Measurements from ENCODE around the gene USP17L12.
"Not testable (repeated sequence)": the region's sequence is repeated elsewhere in the genome, so short reads cannot be mapped to it uniquely, and the experiment has no call there.

The USP17L12 gene, protein sequence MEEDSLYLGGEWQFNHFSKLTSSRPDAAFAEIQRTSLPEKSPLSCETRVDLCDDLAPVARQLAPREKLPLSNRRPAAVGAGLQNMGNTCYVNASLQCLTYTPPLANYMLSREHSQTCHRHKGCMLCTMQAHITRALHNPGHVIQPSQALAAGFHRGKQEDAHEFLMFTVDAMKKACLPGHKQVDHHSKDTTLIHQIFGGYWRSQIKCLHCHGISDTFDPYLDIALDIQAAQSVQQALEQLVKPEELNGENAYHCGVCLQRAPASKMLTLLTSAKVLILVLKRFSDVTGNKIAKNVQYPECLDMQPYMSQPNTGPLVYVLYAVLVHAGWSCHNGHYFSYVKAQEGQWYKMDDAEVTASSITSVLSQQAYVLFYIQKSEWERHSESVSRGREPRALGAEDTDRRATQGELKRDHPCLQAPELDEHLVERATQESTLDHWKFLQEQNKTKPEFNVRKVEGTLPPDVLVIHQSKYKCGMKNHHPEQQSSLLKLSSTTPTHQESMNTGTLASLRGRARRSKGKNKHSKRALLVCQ

DNA sequence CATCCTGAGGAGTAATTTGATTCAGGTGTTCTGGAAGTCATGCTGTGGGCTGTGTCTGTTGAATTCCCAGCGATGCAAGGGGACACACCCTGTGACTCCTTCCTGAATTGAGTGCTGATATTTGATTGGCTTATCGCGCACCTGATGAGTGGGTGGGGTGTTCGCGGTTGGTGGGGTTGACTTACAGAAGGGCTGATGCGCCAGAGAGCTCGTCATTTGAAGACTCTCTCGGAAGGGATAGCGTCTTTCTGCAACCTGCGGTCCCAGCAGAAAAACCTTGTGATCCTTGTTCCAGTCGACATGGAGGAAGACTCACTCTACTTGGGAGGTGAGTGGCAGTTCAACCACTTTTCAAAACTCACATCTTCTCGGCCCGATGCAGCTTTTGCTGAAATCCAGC is at the start of gene USP17L12:
TSS of gene USP17L12 (plus strand) at position 301 of the 400 bp plus-strand sequence. CDS start at position 301, 0 bp downstream.
- DNase-seq; in situ Hi-C loops (cut with HindIII; ENCODE audit: low pct_ligation_motif_present, low pct_unique_long_range_greater_than_20kb, low sequenced_read_pairs): not testable (repeated sequence)

DNA sequence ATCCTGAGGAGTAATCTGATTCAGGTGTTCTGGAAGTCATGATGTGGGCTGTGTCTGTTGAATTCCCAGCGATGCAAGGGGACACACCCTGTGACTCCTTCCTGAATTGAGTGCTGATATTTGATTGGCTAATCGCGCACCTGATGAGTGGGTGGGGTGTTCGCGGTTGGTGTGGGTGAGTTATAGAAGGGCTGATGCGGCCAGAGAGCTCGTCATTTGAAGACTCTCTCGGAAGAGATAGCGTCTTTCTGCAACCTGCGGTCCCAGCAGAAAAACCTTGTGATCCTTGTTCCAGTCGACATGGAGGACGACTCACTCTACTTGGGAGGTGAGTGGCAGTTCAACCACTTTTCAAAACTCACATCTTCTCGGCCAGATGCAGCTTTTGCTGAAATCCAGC is 9.6 kb upstream of the USP17L12 start, which contains the start of gene USP17L10:
TSS of gene USP17L10 (plus strand) at position 301 of the 400 bp plus-strand sequence. CDS start at position 301, 0 bp downstream.
- in situ Hi-C loops (cut with HindIII; ENCODE audit: low pct_ligation_motif_present, low pct_unique_long_range_greater_than_20kb, low sequenced_read_pairs), result not testable (repeated sequence)

DNA sequence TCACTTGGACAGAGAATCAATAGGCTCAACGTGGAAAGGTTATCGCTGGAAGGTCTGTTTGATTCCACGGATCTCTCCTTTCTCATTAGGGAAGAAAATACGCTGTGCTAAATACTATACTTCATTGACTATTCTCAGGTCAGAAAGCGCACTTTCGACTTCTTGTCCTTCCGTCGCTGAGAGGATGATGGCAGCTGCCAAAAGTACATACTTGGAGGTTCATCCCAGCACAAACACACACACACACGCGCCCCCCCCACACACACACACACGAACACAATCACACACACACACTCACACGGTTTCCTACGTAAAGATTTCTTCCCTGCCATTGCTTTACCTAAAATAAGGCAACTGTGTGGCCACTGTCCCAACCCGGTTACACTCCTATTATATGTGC is 5.3 kb upstream of the USP17L12 start:
- DNase-seq; in situ Hi-C loops (cut with HindIII; ENCODE audit: low pct_ligation_motif_present, low pct_unique_long_range_greater_than_20kb, low sequenced_read_pairs): not testable (repeated sequence)

More for the DNA sequence above, 9.6 kb upstream of the USP17L12 start, which contains the start of gene USP17L10:
- DNase-seq, result not testable (repeated sequence)

- in situ Hi-C loops (cut with HindIII; ENCODE audit: low pct_ligation_motif_present, low pct_unique_long_range_greater_than_20kb, low sequenced_read_pairs); DNase-seq: not testable (repeated sequence)
These were observed 4.8 kb upstream of the USP17L12 start, which contains the start of gene USP17L11 for GRCh38 chr4:9215105-9215504. TSS of gene USP17L11 (plus strand) at chr4:9215405. CDS start at chr4:9215405, 0 bp downstream.

- DNase-seq; in situ Hi-C loops (cut with HindIII; ENCODE audit: low pct_ligation_motif_present, low pct_unique_long_range_greater_than_20kb, low sequenced_read_pairs): not testable (repeated sequence)
These were observed 4.6 kb downstream of the USP17L12 start, which contains the start of gene USP17L13 for GRCh38 chr4:9224596-9224995. TSS of gene USP17L13 (plus strand) at chr4:9224896. CDS start at chr4:9224896, 0 bp downstream.

DNA sequence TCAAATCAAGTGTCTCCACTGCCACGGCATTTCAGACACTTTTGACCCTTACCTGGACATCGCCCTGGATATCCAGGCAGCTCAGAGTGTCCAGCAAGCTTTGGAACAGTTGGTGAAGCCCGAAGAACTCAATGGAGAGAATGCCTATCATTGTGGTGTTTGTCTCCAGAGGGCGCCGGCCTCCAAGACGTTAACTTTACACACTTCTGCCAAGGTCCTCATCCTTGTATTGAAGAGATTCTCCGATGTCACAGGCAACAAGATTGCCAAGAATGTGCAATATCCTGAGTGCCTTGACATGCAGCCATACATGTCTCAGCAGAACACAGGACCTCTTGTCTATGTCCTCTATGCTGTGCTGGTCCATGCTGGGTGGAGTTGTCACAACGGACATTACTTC is 10.3 kb downstream of the USP17L12 start:
- in situ Hi-C loops (cut with HindIII; ENCODE audit: low pct_ligation_motif_present, low pct_unique_long_range_greater_than_20kb, low sequenced_read_pairs); DNase-seq: not testable (repeated sequence)

GRCh38 chr4:9234085-9234484 is 14.1 kb downstream of the USP17L12 start, which contains the start of gene USP17L15:
TSS of gene USP17L15 (plus strand) at chr4:9234385. CDS start at chr4:9234385, 0 bp downstream.
- DNase-seq; in situ Hi-C loops (cut with HindIII; ENCODE audit: low pct_ligation_motif_present, low pct_unique_long_range_greater_than_20kb, low sequenced_read_pairs): not testable (repeated sequence)

DNA sequence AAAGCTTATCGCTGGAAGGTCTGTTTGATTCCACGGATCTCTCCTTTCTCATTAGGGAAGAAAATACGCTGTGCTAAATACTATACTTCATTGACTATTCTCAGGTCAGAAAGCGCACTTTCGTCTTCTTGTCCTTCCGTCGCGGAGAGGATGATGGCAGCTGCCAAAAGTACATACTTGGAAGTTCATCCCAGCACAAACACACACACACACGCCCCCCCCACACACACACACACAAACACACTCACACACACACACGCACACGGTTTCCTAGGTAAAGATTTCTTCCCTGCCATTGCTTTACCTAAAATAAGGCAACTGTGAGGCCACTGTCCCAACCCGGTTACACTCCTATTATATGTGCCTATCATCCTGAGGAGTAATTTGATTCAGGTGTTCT is 18.5 kb downstream of the USP17L12 start:
- DNase-seq; in situ Hi-C loops (cut with HindIII; ENCODE audit: low pct_ligation_motif_present, low pct_unique_long_range_greater_than_20kb, low sequenced_read_pairs): not testable (repeated sequence)

DNA sequence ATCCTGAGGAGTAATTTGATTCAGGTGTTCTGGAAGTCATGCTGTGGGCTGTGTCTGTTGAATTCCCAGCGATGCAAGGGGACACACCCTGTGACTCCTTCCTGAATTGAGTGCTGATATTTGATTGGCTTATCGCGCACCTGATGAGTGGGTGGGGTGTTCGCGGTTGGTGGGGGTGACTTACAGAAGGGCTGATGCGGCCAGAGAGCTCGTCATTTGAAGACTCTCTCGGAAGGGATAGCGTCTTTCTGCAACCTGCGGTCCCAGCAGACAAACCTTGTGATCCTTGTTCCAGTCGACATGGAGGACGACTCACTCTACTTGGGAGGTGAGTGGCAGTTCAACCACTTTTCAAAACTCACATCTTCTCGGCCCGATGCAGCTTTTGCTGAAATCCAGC is 23.6 kb downstream of the USP17L12 start, which contains the start of gene USP17L17:
TSS of gene USP17L17 (plus strand) at position 301 of the 400 bp plus-strand sequence. CDS start at position 301, 0 bp downstream.
- in situ Hi-C loops (cut with HindIII; ENCODE audit: low pct_ligation_motif_present, low pct_unique_long_range_greater_than_20kb, low sequenced_read_pairs); DNase-seq: not testable (repeated sequence)

- in situ Hi-C loops (cut with HindIII; ENCODE audit: low pct_ligation_motif_present, low pct_unique_long_range_greater_than_20kb, low sequenced_read_pairs); DNase-seq: not testable (repeated sequence)
These were observed 28.2 kb downstream of the USP17L12 start, which contains the start of gene USP17L18 for GRCh38 chr4:9247953-9248680. TSS of gene USP17L18 (plus strand) at chr4:9248630. CDS start at chr4:9248630, 0 bp downstream.

GRCh38 chr4:9253078-9253477 is 33.1 kb downstream of the USP17L12 start, which contains the start of gene USP17L19:
TSS of gene USP17L19 (plus strand) at chr4:9253378. CDS start at chr4:9253378, 0 bp downstream.
- DNase-seq; in situ Hi-C loops (cut with HindIII; ENCODE audit: low pct_ligation_motif_present, low pct_unique_long_range_greater_than_20kb, low sequenced_read_pairs): not testable (repeated sequence)

- in situ Hi-C loops (cut with HindIII; ENCODE audit: low pct_ligation_motif_present, low pct_unique_long_range_greater_than_20kb, low sequenced_read_pairs); DNase-seq: not testable (repeated sequence)
These were observed 37.9 kb downstream of the USP17L12 start, which contains the start of gene USP17L20 for GRCh38 chr4:9257824-9258223. TSS of gene USP17L20 (plus strand) at chr4:9258124. CDS start at chr4:9258124, 0 bp downstream.

GRCh38 chr4:9262572-9262971 is 42.6 kb downstream of the USP17L12 start, which contains the start of gene USP17L21:
TSS of gene USP17L21 (plus strand) at chr4:9262872. CDS start at chr4:9262872, 0 bp downstream.
- in situ Hi-C loops (cut with HindIII; ENCODE audit: low pct_ligation_motif_present, low pct_unique_long_range_greater_than_20kb, low sequenced_read_pairs), result not testable (repeated sequence)

GRCh38 chr4:9267319-9267718 is 47.4 kb downstream of the USP17L12 start, which contains the start of gene USP17L22:
TSS of gene USP17L22 (plus strand) at chr4:9267619. CDS start at chr4:9267619, 0 bp downstream.
- in situ Hi-C loops (cut with HindIII; ENCODE audit: low pct_ligation_motif_present, low pct_unique_long_range_greater_than_20kb, low sequenced_read_pairs); DNase-seq: not testable (repeated sequence)

More at GRCh38 chr4:9262572-9262971, 42.6 kb downstream of the USP17L12 start, which contains the start of gene USP17L21:
- DNase-seq, result not testable (repeated sequence)
